ENCODE data around the gene AGTRAP.

DNA sequence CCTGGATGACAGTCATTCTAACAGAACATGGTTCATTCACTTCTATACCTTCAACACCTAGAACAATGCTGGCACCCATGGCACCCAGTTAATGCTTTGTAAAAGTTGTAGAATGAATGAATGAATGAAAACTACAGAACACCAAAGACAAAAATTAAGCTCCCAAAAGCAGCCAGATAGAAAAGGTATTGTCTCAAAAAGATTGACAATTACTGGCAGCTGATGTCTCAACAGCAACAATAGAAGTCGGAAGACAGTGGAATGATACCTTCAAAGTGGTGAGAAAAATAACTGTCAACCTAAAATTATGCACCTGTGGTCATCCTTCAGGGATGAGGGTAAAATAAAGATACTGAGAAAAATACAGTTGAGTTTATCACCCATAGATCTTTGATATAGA is 21.1 kb downstream of the AGTRAP start:
- TF ChIP-seq, protein P1, sequence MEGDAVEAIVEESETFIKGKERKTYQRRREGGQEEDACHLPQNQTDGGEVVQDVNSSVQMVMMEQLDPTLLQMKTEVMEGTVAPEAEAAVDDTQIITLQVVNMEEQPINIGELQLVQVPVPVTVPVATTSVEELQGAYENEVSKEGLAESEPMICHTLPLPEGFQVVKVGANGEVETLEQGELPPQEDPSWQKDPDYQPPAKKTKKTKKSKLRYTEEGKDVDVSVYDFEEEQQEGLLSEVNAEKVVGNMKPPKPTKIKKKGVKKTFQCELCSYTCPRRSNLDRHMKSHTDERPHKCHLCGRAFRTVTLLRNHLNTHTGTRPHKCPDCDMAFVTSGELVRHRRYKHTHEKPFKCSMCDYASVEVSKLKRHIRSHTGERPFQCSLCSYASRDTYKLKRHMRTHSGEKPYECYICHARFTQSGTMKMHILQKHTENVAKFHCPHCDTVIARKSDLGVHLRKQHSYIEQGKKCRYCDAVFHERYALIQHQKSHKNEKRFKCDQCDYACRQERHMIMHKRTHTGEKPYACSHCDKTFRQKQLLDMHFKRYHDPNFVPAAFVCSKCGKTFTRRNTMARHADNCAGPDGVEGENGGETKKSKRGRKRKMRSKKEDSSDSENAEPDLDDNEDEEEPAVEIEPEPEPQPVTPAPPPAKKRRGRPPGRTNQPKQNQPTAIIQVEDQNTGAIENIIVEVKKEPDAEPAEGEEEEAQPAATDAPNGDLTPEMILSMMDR (conservative IDR thresholded peaks at IDR 0.05): no peak
- TF ChIP-seq EZH2 (IDR thresholded peaks at IDR 0.05; ENCODE audit: low read depth): no peak

Data from PC-9 (cell line).